ENCODE measurements around the gene NEU2.
"Not testable (repeated sequence)": the region's sequence is repeated elsewhere in the genome, so short reads cannot be mapped to it uniquely, and the experiment has no call there.

NEU2 gene

GRCh38 chr2:233035426-233036161 lies 3.1 kb downstream of the NEU2 start:
- DNase-seq (ENCODE audit: low read depth) = no peak

GRCh38 chr2:233036162-233036838 lies 3.8 kb downstream of the NEU2 start:
- no peak for DNase-seq (ENCODE audit: low read depth)

DNA sequence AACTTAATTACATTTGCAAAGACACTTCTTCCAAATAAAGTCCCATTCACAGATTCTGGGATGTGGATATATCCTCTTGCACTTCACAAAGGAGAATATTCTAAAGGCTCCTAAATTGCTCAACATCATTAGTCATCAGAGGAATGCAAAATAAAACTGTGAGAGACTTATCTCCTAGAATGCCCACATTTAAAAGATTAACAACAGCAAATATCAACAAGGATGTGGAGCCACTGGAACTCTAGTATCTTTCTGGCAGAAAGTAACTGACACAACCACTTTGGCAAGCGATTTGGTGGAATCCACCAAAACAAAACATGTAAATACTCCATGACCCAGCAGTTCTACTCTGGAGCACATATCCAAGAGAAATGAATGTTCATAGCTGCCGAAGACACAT lies 4.6 kb downstream of the NEU2 start:
- peak; percentile 41 for DNase-seq (ENCODE audit: low read depth)

GRCh38 chr2:233039212-233039845 lies 6.9 kb downstream of the NEU2 start:
- no peak for DNase-seq (ENCODE audit: low read depth)

- DNase-seq (ENCODE audit: low read depth) = no peak
These were observed 7.5 kb downstream of the NEU2 start for GRCh38 chr2:233039846-233040530.

GRCh38 chr2:233040571-233040970 lies 8.1 kb downstream of the NEU2 start:
- no peak for DNase-seq (ENCODE audit: low read depth)

DNA sequence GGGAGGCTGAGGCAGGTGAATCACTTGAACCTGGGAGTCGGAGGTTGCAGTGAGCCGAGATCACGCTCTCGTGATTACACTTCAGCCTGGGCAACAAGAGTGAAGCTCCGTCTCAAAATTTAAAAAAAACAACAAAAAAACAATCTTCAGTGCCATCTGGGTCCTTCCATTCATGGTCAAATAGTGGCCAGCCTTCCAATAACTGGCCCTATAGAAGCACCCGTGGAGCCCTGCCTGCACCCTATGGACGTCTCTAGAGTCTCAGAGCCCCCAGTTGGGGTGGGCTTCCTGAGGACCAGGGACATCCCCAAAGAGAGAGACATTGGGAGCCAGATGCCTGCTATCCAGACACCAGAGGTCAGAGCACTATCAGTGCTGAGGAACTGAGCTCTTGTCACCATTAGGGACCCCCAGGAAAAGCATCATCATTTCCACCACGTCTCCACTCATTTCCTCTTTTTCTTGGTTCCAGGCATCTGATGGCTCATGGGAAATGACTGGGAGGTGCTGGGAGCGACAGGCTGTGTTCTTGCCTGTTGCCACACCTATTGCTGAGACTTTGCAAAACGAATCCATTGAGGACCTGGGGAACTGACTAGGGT lies 9.4 kb downstream of the NEU2 start:
- DNase-seq (ENCODE audit: low read depth) = no peak

DNA sequence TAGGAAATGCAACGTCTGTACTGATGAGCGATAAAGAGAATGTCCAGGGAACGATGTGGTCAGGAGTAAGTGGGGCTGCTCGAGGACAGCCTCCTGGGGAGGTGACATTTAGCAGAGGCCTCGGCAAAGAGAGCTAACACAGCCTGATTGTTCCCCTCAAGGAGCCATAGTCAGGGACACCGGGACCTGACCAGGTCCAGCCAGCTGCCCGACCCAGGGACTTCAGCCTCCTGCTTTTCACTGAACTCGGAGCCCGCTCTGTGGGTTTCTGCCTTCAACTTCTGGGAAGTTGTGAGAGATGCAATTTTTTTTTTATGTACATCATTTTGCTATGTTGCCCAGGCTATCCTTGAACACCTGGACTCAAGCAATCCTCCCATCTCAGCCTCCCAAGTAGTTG lies 10.1 kb downstream of the NEU2 start:
- DNase-seq (ENCODE audit: low read depth) = no peak

DNA sequence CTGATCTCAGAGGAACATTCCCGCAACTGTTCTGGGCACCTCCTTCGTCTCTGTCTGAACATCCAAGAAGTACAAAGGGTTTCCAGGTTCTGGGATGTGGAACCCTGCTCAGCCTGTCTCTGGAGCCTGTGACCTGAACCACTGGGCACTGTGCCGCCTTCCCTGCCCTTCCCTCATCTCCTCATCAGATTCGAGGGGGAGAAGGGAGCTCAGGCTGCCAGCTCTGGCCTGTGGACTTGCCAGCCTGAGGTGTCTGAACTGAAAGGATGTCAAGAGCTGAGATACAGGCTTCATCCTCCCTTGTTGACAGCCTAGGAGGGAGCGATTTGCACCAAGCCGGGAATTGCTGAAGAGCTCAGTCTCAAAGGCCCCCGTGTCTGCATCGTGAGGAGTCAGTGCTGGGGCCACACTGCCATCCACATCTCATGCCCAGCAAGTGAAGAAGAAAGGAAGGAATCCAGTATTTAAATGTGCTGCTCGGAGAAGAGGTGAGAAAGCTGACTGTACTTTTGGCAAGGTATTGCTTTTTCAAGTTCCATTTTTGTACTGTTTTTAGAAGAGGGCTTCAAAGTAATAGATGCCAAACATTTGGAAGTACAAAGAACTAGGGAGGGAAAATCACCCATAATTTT lies 12.6 kb downstream of the NEU2 start:
- DNase-seq (ENCODE audit: low read depth) = no peak

GRCh38 chr2:233047206-233047605 lies 14.7 kb downstream of the NEU2 start:
- DNase-seq (ENCODE audit: low read depth) = no peak

GRCh38 chr2:233047667-233048066 lies 15.2 kb downstream of the NEU2 start:
- no peak for DNase-seq (ENCODE audit: low read depth)

DNA sequence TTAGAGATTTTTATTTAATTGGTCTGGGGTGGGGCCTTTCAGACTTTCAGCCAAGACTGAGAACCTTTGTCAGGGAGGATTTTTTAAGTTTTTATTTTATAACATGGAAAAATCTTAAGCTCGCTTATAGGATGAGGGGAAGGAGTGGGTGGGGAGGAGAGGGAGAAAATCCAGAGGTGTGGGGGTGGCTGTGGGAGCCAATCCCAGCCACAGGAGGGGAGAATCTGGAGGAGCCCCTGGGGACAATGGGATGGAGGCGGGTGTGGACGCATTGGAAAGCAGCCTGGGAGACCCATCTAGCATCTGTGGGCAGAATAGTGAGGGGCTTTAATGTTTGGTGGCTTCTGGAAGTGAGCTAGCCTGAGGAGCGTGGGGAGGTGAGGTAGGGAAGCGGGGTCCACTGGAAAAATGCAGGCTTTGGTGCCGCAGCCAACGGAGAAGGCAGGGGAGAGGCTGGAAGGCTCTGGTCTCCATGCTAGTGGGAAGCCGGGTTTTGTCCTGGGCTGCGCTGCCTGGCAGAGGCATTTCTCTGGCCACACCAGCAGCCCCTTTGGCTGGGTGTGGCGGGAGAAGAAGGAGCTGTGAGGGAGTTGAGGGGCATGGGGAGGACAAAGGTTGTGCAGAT lies 16.2 kb downstream of the NEU2 start:
- no peak for DNase-seq (ENCODE audit: low read depth)

DNA sequence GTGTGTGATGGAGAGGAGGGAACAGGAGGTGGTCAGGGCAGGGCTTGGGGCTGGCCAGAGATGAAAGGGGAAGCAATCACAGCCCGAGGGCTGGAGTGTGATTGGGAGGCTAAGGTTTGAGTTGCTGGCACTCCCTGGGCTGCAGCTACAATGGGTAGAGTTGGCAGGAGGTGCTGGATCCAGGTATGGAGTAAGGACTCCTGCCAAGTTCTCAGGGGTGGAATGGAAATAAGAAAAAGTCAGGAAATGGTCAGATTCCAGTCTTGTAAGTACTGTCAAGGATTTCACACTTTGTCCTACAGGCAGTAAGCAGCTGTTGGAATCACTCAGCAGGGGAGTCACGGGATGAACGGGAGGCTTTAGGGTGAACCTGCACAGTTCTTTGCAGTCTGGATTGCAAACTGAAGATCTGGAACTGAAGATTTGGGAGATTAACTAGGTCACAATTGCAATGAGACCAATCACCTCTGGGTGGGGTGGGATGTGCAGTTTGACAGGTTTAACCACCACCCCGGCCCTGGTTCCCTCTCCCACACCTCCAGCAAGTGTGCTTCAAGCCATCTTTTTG lies 16.8 kb downstream of the NEU2 start:
- no peak for DNase-seq (ENCODE audit: low read depth)

- DNase-seq (ENCODE audit: low read depth) = peak; percentile 48
These were observed 19.0 kb downstream of the NEU2 start for GRCh38 chr2:233051241-233052149.

GRCh38 chr2:233052517-233052916 lies 20.0 kb downstream of the NEU2 start:
- DNase-seq (ENCODE audit: low read depth) = not testable (repeated sequence)

DNA sequence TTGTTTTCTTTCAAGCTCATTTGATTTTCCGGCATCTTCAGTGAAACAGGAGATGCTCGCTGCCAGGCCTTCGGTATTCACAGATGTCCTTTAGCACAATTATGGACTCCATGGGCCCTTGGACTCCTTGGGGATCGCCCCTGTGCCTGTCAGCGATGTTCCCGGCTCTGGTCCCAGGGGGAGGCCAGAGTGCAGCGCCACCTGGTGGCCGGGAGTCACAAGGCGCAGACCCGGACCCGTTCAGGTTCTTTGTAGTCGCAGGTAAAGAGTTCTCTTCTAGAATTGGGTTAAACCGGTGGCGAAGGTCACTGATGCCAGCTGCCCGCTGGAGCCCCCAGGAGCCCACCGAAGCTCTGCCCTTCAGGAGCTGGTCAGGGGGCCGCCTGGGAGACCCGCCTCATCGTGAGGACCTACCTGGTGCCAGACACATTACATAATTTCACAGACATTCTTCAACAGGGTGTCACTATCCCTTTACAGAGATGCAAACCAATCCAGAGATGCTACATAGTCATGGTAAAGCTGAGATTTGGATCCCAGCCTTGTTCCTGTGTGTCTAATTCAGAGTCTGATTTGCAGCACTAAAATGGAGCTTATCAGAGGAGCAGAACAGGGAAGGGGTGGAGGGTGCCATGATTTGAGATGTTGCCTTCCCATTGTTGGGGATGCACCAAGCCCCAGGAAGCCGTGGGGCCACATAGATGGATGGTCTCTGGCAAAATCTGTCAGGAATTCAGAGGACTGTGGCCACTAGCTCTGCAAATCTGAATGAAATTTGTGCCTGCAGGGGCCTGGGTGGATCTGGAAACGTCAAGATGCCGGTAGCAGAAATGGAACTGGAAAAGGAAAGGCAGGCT lies 21.7 kb downstream of the NEU2 start:
- peak; percentile 16 for DNase-seq (ENCODE audit: low read depth)

DNA sequence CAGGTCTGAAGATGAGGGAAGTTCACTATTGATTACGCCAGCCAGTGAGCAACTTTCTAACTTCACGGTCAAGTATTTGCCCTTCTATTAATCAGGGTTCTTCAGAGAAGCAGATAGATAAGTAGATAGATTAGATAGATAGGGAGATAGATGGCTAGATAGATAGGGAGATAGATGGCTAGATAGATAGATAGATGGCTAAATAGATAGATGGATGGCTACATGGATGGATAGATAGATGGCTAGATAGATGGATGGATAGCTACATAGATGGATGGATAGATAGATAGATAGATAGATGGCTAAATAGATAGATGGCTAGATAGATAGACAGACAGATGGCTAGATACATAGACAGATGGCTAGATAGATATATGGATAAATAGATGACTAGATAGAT lies 22.9 kb downstream of the NEU2 start:
- DNase-seq (ENCODE audit: low read depth) = no peak

DNA sequence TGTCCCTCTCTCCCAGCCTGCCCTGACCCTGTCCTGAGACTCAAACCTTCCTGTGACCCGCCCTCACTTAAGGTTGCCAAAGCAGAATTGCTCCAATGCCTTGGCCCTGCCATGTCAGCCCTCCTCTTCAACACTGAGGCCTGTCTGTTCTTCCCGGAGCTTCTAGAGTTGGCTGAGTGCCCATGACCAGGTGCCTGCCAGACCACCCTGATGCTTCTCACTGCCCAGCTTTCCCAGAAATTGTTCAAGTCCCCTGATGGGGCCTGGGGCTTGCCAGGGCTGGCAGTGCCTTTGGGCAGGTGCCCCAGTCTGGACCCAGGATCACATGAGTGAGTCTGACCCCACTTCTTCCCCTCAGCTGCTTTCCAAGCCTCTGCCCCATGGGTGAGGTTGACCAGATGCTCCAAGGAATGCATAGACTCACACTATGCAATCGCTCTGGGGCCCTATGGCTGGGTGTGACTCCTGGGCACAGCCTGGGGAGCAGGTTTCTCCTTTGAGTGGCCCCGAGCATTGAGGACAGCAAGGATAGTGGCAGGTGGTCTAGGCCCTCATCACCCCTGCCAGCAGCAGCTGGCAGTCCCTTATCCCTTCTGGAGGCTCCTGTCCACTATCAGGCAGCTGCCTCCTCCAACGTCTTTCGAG lies 24.6 kb downstream of the NEU2 start:
- no peak for DNase-seq (ENCODE audit: low read depth)
